H9 (cell line): ENCODE measurements around the gene GYG2. TPM values are rescaled to one million over a fixed set of nuclear protein-coding genes. Genes with fewer than 3 reads are reported as not detected.

ENCODE experiments used
- DNase-seq: peaks from one replicate; pipeline ENCODE4 v3.0.0-alpha.2; 2017
- H2AFZ ChIP-seq: one replicate; pipeline ENCODE4 v1.6.1; 2013; ENCODE audit warnings: mild to moderate bottlenecking, low read length, control low read depth, moderate library complexity
- H2AK5ac ChIP-seq: 2 replicates; pipeline ENCODE4 v1.6.1; 2013; ENCODE audit warnings: low read length, control low read depth, mixed read lengths; ENCODE audit not compliant: insufficient read length
- H2BK120ac ChIP-seq: one replicate; pipeline ENCODE4 v1.6.1; 2013; ENCODE audit warnings: low read depth, mild to moderate bottlenecking, low read length, control low read depth, inconsistent platforms; ENCODE audit not compliant: poor library complexity, severe bottlenecking
- H2BK12ac ChIP-seq: 2 replicates; pipeline ENCODE4 v1.6.1; 2013; ENCODE audit warnings: low read length, control low read depth, mixed read lengths, low read depth; ENCODE audit not compliant: insufficient read length
- H2BK15ac ChIP-seq: 2 replicates; pipeline ENCODE4 v1.6.1; 2013; ENCODE audit warnings: low read depth, low read length, control low read depth
- H2BK20ac ChIP-seq: one replicate; pipeline ENCODE4 v1.6.1; 2013; ENCODE audit warnings: low read depth, mild to moderate bottlenecking, low read length, control low read depth, inconsistent platforms; ENCODE audit not compliant: poor library complexity, severe bottlenecking
- H2BK5ac ChIP-seq: 2 replicates; pipeline ENCODE4 v1.6.1; 2013; ENCODE audit warnings: low read length, control low read depth, mixed read lengths; ENCODE audit not compliant: insufficient read length
- H3K14ac ChIP-seq: 2 replicates; pipeline ENCODE4 v1.6.1; 2013; ENCODE audit warnings: low read length, control low read depth; ENCODE audit not compliant: insufficient read depth
- H3K18ac ChIP-seq: 2 replicates; pipeline ENCODE4 v1.6.1; 2013; ENCODE audit warnings: low read depth, mild to moderate bottlenecking, mixed read lengths, low read length, control low read depth; ENCODE audit not compliant: insufficient read length
- H3K23ac ChIP-seq: 2 replicates; pipeline ENCODE4 v1.6.1; 2013; ENCODE audit warnings: low read length, control low read depth, mixed read lengths, low read depth; ENCODE audit not compliant: insufficient read length
- H3K23me2 ChIP-seq: 2 replicates; pipeline ENCODE4 v1.6.1; 2013; ENCODE audit warnings: low read depth, mild to moderate bottlenecking, mixed read lengths, low read length, control low read depth; ENCODE audit not compliant: insufficient read length, poor library complexity, severe bottlenecking
- H3K27ac ChIP-seq: 2 replicates; pipeline ENCODE4 v1.5.1; 2013; ENCODE audit warnings: low read length, control low read depth, mixed read lengths, low read depth; ENCODE audit not compliant: insufficient read length
- H3K27me3 ChIP-seq: 2 replicates; pipeline ENCODE4 v1.6.1; 2013; ENCODE audit warnings: low read length, control low read depth, inconsistent platforms; ENCODE audit not compliant: insufficient read depth
- H3K4ac ChIP-seq: 2 replicates; pipeline ENCODE4 v1.6.1; 2013; ENCODE audit warnings: low read depth, mild to moderate bottlenecking, control low read depth, inconsistent platforms, low read length, moderate library complexity
- H3K4me1 ChIP-seq: 2 replicates; pipeline ENCODE4 v1.6.1; 2013; ENCODE audit warnings: low read length, control low read depth, inconsistent platforms; ENCODE audit not compliant: insufficient read depth
- H3K4me2 ChIP-seq: 2 replicates; pipeline ENCODE4 v1.6.1; 2013; ENCODE audit warnings: low read length, control low read depth, mixed read lengths; ENCODE audit not compliant: insufficient read length, insufficient read depth
- H3K56ac ChIP-seq: 2 replicates; pipeline ENCODE4 v1.6.1; 2013; ENCODE audit warnings: low read depth, mild to moderate bottlenecking, mixed read lengths, low read length, control low read depth; ENCODE audit not compliant: insufficient read length
- H3K79me1 ChIP-seq: 2 replicates; pipeline ENCODE4 v1.6.1; 2013; ENCODE audit warnings: low read depth, mild to moderate bottlenecking, moderate library complexity, low read length, control low read depth, inconsistent platforms; ENCODE audit not compliant: insufficient read depth, poor library complexity, severe bottlenecking
- H3K79me2 ChIP-seq: 2 replicates; pipeline ENCODE4 v1.6.1; 2013; ENCODE audit warnings: low read length, control low read depth, inconsistent platforms; ENCODE audit not compliant: insufficient read depth
- H3K9ac ChIP-seq: 2 replicates; pipeline ENCODE4 v1.6.1; 2013; ENCODE audit warnings: low read length, control low read depth, mixed read lengths; ENCODE audit not compliant: insufficient read length; ENCODE audit errors: extremely low read depth
- H3K9me3 ChIP-seq: one replicate; pipeline ENCODE4 v1.6.1; 2013; ENCODE audit warnings: low read depth, low read length, inconsistent platforms; ENCODE audit not compliant: control insufficient read depth
- H3T11ph ChIP-seq: one replicate; pipeline ENCODE4 v1.6.1; 2013; ENCODE audit warnings: mild to moderate bottlenecking, low read length, control low read depth, inconsistent platforms
- H4K20me1 ChIP-seq: one replicate; pipeline ENCODE4 v1.6.1; 2013; ENCODE audit not compliant: control insufficient read depth, insufficient read length, insufficient read depth
- H4K5ac ChIP-seq: 2 replicates; pipeline ENCODE4 v1.6.1; 2013; ENCODE audit warnings: low read depth, mild to moderate bottlenecking, mixed read lengths, low read length, control low read depth; ENCODE audit not compliant: insufficient read length
- H4K8ac ChIP-seq: replicated peaks from 2 replicates; pipeline ENCODE4 v1.6.1; 2013; ENCODE audit warnings: low read length, control low read depth, mixed read lengths, low read depth; ENCODE audit not compliant: insufficient read length
- H4K91ac ChIP-seq: 2 replicates; pipeline ENCODE4 v1.6.1; 2013; ENCODE audit warnings: low read depth, mild to moderate bottlenecking, moderate library complexity, mixed read lengths, low read length, control low read depth; ENCODE audit not compliant: insufficient read length
- H3K27ac Mint-ChIP-seq, 3 experiments: 2 replicates in 2 of 3; 3 replicates in 1 of 3; pipeline ENCODE4 v1.8.0; 2020 to 2021; ENCODE audit warnings: mixed read lengths in 3 of 3, mild to moderate bottlenecking in 1 of 3, moderate library complexity in 1 of 3
- H3K27me3 Mint-ChIP-seq: 2 replicates; pipeline ENCODE4 v1.8.0; 2021; ENCODE audit warnings: low read depth, mild to moderate bottlenecking, moderate library complexity, mixed read lengths
- H3K36me3 Mint-ChIP-seq, 3 experiments: 2 replicates in 2 of 3; 3 replicates in 1 of 3; pipeline ENCODE4 v1.8.0; 2020 to 2021; ENCODE audit warnings: low read depth in 3 of 3, mixed read lengths in 3 of 3; ENCODE audit not compliant: insufficient read depth in 1 of 3
- H3K4me1 Mint-ChIP-seq, 2 experiments: 2 replicates each; pipeline ENCODE4 v1.8.0; 2020; ENCODE audit warnings: mixed read lengths in 2 of 2
- H3K4me3 Mint-ChIP-seq, 2 experiments: 2 replicates in 1 of 2; 3 replicates in 1 of 2; pipeline ENCODE4 v1.8.0; 2020 to 2021; ENCODE audit warnings: mild to moderate bottlenecking in 2 of 2, mixed read lengths in 2 of 2, moderate library complexity in 1 of 2
- H3K9me3 Mint-ChIP-seq, 2 experiments: 2 replicates in 1 of 2; 3 replicates in 1 of 2; pipeline ENCODE4 v1.8.0; 2020; ENCODE audit warnings: mild to moderate bottlenecking in 2 of 2, mixed read lengths in 2 of 2, moderate library complexity in 1 of 2
- CTCF ChIP-seq: fragments of 200-600 bp; sonication (generic); conservative IDR thresholded peaks from 3 replicates; pipeline ENCODE4 v1.8.0; 2021; ENCODE audit warnings: antibody characterized with exemption, mild to moderate bottlenecking
- WGBS: extraction: QIAGEN DNeasy Blood & Tissue Kit; methylation state at CpG from one replicate; pipeline ENCODE4 v1.1.7; 2013; ENCODE audit warnings: missing lambda C conversion rate, low lambda C conversion rate, mixed read lengths; ENCODE audit not compliant: insufficient read length; ENCODE audit errors: extremely low coverage; 5-methylcytosine and 5-hydroxymethylcytosine counted together
- total RNA-seq: library from RNA; stranded (reverse); gene quantifications from 2 replicates; pipeline ENCODE4 v1.2.1, GENCODE V29; 2021

GYG2 gene
- total RNA-seq, 1 experiment from 2014 or later, result 95.9 TPM

GRCh38 chrX:2902841-2903240 lies 74.1 kb downstream of the GYG2 start:
- Histone ChIP-seq H3K23me2 (no peaks in the 10 kb centered on the region), H3K56ac (no peak overlapping the region), H3K18ac (no peak overlapping the region), H2BK120ac (no peak overlapping the region), H3K4me2 (no peak overlapping the region), H4K20me1 (no peaks in the 10 kb centered on the region), H2AFZ (no peak overlapping the region), H3K14ac (no peak overlapping the region), H3K79me2 (no peaks in the 10 kb centered on the region), H4K5ac (no peak overlapping the region), H3K4me1 (peaks cover 5% of the 10 kb centered on the region; the same call in 1 of the 2 replicates), H3K79me1 (no peaks in the 10 kb centered on the region), H2BK5ac (no peak overlapping the region), H3K27ac (no peak overlapping the region), H3K4ac (no peak overlapping the region), H2AK5ac (no peak overlapping the region), H4K8ac (no peak overlapping the region), H2BK20ac (no peak overlapping the region), H4K91ac (no peak overlapping the region), H3K23ac (no peak overlapping the region), H3K27me3 (no peaks in the 10 kb centered on the region), H3K9me3 (peaks cover 7% of the 10 kb centered on the region), H2BK12ac (no peak overlapping the region), H3K9ac (no peak overlapping the region), H3T11ph (no peak overlapping the region), H2BK15ac (no peak overlapping the region)
- TF ChIP-seq CTCF, result no peak
- H3K4me3 Mint-ChIP-seq, result no peak overlapping the region
- H3K9me3 Mint-ChIP-seq, result peaks cover 23 to 26% of the 10 kb centered on the region in 2 experiments
- H3K27ac Mint-ChIP-seq, result no peak overlapping the region
- H3K36me3 Mint-ChIP-seq, result peaks cover 29 to 39% (median 32%) of the 10 kb centered on the region in 3 experiments
- peaks cover 2% of the 10 kb centered on the region; the same call in 1 of the 2 replicates for H3K27me3 Mint-ChIP-seq
- peaks cover 19 to 23% of the 10 kb centered on the region in 2 experiments for H3K4me1 Mint-ChIP-seq
- no peak for DNase-seq
- WGBS, result no CpG with 5 or more reads among the region's 1 CpG
